Activated T-helper 2 cell treated with anti-CD3 and anti-CD28 coated beads, Interferon-gamma antibody, Interleukin-2, Interleukin-4, amounts not matched to agents 10 μg/mL and 5 μg/mL and 100 μg/mL, durations not matched to agents 14 hours and 24 hours and 36 hours (primary cell): ENCODE data around the gene C9orf40. TPM values are rescaled to one million over a fixed set of nuclear protein-coding genes. Genes with fewer than 3 reads are reported as not detected.
A peak's percentile ranks its signal among the peaks of the same experiment; 100 is the strongest.

ENCODE experiments used
- DNase-seq: peaks from one replicate; pipeline ENCODE4 v3.0.0; 2021; ENCODE audit warnings: low spot score
- H3K27ac Mint-ChIP-seq: one replicate; pipeline ENCODE4 v1.8.0; 2021; ENCODE audit warnings: mixed read lengths
- H3K27me3 Mint-ChIP-seq: one replicate; pipeline ENCODE4 v1.8.0; 2021; ENCODE audit warnings: low read depth, mixed read lengths
- H3K36me3 Mint-ChIP-seq: one replicate; pipeline ENCODE4 v1.8.0; 2021; ENCODE audit warnings: low read depth, mixed read lengths
- H3K4me1 Mint-ChIP-seq: one replicate; pipeline ENCODE4 v1.8.0; 2021; ENCODE audit warnings: low read depth, mixed read lengths
- H3K4me3 Mint-ChIP-seq: one replicate; pipeline ENCODE4 v1.8.0; 2021; ENCODE audit warnings: low read depth, mild to moderate bottlenecking, moderate library complexity, mixed read lengths
- H3K9me3 Mint-ChIP-seq: one replicate; pipeline ENCODE4 v1.8.0; 2021; ENCODE audit warnings: mixed read lengths
- intact Hi-C: fragments of 100-400 bp; cut with micrococcal nuclease; formaldehyde crosslinking; loops from one replicate; pipeline ENCODE4 v1.15.1; 2023
- total RNA-seq: library from RNA; stranded (reverse); gene quantifications from 2 replicates; pipeline ENCODE4 v1.2.3, GENCODE V29; 2022

C9orf40 gene
- total RNA-seq, 1 donor from 2014 or later: 19.6 TPM

DNA sequence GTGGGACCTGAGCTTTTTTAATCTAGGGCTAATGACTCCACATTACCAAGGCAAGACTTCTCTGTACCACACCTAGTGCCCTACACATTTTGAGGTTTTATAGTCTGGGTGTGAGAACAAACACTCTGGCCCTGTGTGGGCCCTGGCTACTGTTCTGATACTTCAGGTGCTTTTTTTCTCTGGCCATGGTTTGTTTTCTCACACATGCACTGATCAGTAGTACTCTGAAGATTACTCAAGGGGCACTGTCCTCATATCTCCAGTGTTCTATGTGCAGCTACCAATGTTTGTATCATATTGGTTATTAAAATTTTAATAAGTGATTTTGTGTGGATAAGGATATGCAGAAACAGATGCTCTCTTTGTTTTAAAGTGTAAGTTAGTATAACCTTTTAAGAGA, 5.9 kb upstream of the C9orf40 start:
- no peak for DNase-seq
- Mint-ChIP-seq H3K36me3 (peaks cover 31% of the 10 kb centered on the region), H3K9me3 (peaks cover 23% of the 10 kb centered on the region), H3K4me1 (peaks cover 11% of the 10 kb centered on the region), H3K27me3 (no peaks in the 10 kb centered on the region), H3K27ac (no peak overlapping the region), H3K4me3 (no peak overlapping the region)
- intact Hi-C loops: loop anchor here (10.0 kb wide), 1 partner anchor 1066 kb away; no protein-coding TSS in a partner anchor

DNA sequence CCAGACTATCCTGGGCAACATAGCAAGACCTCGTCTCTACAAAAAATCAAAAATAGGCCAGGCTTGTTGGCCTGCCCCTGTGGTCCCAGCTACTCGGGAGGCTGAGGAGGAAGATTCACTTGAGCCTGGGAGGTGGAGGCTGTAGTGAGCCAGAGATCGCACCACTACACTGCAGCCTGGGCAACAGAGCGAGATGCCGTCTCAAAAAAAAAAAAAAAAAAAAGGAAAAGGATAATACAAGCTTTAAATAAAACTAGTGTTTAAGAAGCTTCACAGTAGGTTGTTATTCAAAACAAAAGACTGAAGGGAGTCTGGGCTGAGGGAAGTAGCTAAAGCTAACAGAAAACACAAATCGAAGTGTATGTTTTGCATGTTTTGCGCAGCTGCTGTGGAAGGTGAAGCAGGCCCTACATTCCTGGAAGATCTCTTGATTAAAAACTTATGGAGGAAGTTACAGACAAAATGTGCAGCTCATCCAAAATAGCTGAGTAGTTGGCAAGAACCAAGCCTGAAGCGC, 581 bp upstream of the C9orf40 start:
- intact Hi-C loops: loop anchor here (2.0 to 10.0 kb wide), 5 partner anchors 50 to 1072 kb away; no protein-coding TSS in a partner anchor
- H3K4me3 Mint-ChIP-seq: peak overlapping the region; percentile 88
- no peaks in the 10 kb centered on the region for H3K9me3 Mint-ChIP-seq
- peak overlapping the region; percentile 89 for H3K27ac Mint-ChIP-seq
- H3K36me3 Mint-ChIP-seq: peaks cover 22% of the 10 kb centered on the region
- no peak for DNase-seq
- no peaks in the 10 kb centered on the region for H3K27me3 Mint-ChIP-seq
- peaks cover 20% of the 10 kb centered on the region for H3K4me1 Mint-ChIP-seq

DNA sequence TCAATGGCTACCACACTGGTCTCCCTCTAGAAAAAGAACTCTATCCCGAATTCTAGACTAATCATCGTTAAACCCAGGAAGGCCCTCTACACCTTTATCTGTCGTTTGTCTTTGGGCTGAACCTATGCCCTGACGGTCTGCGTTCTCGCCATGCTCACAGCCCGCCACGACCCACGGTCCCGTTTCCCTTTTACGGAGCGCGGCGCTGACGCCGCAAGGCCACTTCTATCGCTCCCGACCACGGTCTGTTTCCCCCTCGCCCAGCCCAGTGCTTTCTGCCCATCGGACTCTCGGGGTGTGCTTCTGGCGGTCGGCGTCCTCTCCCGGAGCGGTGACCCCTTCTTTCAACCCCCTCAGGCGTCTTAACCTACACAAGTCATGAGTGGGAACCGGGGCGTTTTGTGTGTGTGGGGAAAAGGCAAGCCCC, 974 bp downstream of the C9orf40 start:
- H3K4me1 Mint-ChIP-seq: peaks cover 25% of the 10 kb centered on the region
- peak overlapping the region; percentile 93 for H3K4me3 Mint-ChIP-seq
- peaks cover 30% of the 10 kb centered on the region for H3K36me3 Mint-ChIP-seq
- peak; percentile 40 for DNase-seq
- peak overlapping the region; percentile 87 for H3K27ac Mint-ChIP-seq
- H3K9me3 Mint-ChIP-seq: no peaks in the 10 kb centered on the region
- H3K27me3 Mint-ChIP-seq: no peaks in the 10 kb centered on the region
- intact Hi-C loops: loop anchor here (1.0 to 10.0 kb wide), 7 partner anchors 51 to 1073 kb away; partner anchors contain the start of genes CARNMT1, NMRK1 and OSTF1

DNA sequence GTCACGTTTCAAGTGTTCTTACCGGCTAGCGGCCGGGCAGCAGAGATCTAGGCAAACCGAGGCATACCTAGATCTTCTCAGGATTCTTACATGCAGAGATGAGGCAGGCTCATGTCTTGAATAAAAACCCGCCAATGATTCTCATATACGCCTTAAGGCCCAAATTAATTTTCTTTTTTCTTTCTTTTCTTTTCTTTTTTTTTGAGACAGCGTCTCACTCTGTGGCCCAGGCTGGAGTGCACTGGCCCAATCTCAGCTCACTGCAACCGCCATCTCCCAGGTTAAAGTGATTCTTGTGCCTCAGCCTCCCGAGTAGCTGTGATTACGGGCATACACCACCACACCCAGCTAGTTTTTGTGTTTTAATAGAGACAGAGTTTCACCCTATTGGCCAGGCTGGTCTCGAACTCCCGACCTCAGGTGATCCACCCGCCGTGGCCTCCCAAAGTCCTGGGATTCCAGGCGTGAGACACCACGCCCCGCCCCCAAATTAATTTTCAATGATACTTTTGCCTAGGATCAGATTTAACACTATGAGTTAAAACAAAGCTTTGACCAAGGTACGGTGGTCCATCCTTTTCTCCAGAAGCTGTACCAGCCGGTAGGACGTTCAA, 1.5 kb downstream of the C9orf40 start:
- peaks cover 33% of the 10 kb centered on the region for H3K36me3 Mint-ChIP-seq
- no peak for DNase-seq
- intact Hi-C loops: loop anchor here (5.0 to 10.0 kb wide), 2 partner anchors 196 to 1074 kb away; no protein-coding TSS in a partner anchor
- no peaks in the 10 kb centered on the region for H3K9me3 Mint-ChIP-seq
- peak overlapping the region; percentile 93 for H3K4me3 Mint-ChIP-seq
- H3K4me1 Mint-ChIP-seq: peaks cover 28% of the 10 kb centered on the region
- peak overlapping the region; percentile 87 for H3K27ac Mint-ChIP-seq
- no peaks in the 10 kb centered on the region for H3K27me3 Mint-ChIP-seq

DNA sequence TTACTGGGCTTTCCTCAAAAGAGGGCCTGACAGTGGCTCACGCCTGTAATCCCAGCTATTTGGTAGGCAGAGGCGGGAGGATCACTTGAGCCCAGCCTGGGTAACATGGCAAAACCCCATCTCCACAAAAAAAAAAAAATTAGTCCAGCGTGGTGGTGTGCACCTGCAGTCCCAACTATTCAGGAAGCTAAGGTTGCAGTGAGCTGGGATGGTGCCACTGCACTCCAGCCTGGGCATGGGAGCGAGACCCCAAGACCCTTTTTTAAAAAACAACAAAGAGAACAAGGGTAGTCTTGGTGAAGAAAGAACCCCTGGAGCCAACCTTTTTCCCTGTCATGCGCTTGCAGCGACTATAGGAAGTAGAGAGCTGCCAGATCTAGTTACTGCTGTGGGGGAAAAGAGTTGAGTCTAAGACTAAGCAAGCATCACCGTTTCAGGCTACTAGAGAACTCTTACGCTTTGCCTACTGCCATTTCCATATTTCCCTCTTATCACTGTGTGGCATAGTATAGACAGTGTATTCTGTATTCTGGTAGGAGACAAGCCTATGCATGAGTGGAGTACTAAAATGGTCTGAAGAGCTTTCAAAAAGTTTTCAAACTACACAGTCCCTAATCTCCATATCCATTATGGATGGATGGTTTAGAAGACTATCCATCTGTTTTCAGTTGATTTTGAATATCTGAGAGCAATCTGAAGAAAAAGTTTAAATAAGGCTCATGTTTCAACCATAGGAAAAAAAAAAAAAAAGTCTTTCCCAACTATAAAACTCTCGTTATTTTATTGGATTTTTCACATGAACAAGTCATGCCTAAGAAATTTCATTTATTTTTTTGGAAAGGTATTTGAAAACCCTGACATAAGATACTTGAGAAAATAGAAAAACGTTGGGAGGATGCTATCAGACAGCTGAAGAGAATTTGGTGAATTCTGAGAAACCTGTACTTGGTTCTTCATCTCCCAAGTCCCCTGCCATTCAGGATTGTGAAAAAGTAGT, 2.6 kb downstream of the C9orf40 start:
- H3K27me3 Mint-ChIP-seq: no peaks in the 10 kb centered on the region
- no peak overlapping the region for H3K27ac Mint-ChIP-seq
- intact Hi-C loops: loop anchor here (5.0 to 10.0 kb wide), 2 partner anchors 197 to 1075 kb away; no protein-coding TSS in a partner anchor
- no peaks in the 10 kb centered on the region for H3K9me3 Mint-ChIP-seq
- H3K4me1 Mint-ChIP-seq: peaks cover 26% of the 10 kb centered on the region
- H3K4me3 Mint-ChIP-seq: peak overlapping the region; percentile 7
- H3K36me3 Mint-ChIP-seq: peaks cover 41% of the 10 kb centered on the region
- DNase-seq: no peak

DNA sequence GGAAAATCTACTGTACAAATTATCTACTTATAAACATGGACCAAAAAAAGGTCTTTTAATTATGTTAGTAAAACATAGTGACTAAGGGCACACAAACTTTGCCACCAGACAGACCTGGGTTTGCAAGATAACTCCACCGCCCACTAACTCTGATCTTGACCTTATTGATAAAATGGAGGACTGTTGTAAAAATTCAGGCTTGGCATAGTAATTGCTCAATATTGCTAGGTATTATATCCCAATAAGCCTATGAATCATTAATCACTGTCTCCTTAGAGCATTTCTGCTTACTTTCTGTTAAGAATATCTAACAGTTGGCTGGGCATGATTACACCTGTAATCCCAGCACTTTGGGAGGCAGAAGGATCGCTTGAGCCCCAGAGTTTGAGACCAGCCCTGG, 3.8 kb downstream of the C9orf40 start:
- no peaks in the 10 kb centered on the region for H3K27me3 Mint-ChIP-seq

DNA sequence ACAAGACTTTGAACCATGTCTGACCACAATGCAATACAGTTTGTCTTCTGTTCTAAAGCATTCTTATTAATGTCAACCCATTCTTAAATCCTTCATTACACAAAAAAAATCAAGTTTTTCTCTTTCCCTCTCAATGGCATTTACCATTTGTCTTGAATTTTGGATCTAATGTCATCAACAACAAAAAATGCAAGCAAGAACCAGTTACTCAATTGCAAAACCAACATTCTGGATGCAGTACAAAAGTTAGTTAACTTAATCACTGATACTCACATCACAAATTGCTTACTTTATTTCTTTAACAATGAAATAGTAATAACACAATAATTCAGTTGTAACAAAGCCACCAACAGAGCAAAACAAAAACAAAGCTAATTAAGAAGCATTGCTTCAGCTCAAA, 6.0 kb downstream of the C9orf40 start:
- H3K4me1 Mint-ChIP-seq: peaks cover 33% of the 10 kb centered on the region
- H3K4me3 Mint-ChIP-seq: no peak overlapping the region
- intact Hi-C loops: no loop called here
- peaks cover 32% of the 10 kb centered on the region for H3K36me3 Mint-ChIP-seq
- no peaks in the 10 kb centered on the region for H3K27me3 Mint-ChIP-seq
- peaks cover 9% of the 10 kb centered on the region for H3K9me3 Mint-ChIP-seq
- no peak for DNase-seq
- no peak overlapping the region for H3K27ac Mint-ChIP-seq

More for the DNA sequence above, 3.8 kb downstream of the C9orf40 start:
- DNase-seq: no peak
- intact Hi-C loops: no loop called here
- H3K4me3 Mint-ChIP-seq: no peak overlapping the region
- H3K9me3 Mint-ChIP-seq: no peaks in the 10 kb centered on the region
- peaks cover 27% of the 10 kb centered on the region for H3K4me1 Mint-ChIP-seq
- H3K36me3 Mint-ChIP-seq: peaks cover 41% of the 10 kb centered on the region
- H3K27ac Mint-ChIP-seq: no peak overlapping the region

DNA sequence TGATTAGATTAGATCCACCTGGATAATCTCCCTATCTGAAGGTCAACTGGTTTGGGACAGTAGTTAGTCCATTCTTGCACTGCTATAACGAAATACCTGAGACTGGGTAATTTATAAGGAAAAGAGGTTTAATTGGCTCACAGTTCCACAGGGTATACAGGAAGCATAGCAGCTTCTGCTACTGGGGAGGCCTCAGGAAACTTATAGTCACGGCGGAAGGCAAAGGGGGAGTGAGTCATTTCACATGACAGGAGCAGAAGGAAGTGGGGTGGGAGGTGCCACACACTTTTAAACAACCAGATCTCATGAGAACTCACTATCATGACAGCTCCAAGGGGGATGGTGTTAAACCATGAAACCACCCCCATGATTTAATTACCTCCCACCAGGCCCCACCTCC, 9.9 kb downstream of the C9orf40 start:
- Mint-ChIP-seq H3K4me3 (no peak overlapping the region), H3K4me1 (peaks cover 21% of the 10 kb centered on the region), H3K27ac (peak overlapping the region; percentile 50), H3K27me3 (peaks cover 10% of the 10 kb centered on the region), H3K9me3 (peaks cover 9% of the 10 kb centered on the region), H3K36me3 (peaks cover 18% of the 10 kb centered on the region)
- intact Hi-C loops: no loop called here
- no peak for DNase-seq

DNA sequence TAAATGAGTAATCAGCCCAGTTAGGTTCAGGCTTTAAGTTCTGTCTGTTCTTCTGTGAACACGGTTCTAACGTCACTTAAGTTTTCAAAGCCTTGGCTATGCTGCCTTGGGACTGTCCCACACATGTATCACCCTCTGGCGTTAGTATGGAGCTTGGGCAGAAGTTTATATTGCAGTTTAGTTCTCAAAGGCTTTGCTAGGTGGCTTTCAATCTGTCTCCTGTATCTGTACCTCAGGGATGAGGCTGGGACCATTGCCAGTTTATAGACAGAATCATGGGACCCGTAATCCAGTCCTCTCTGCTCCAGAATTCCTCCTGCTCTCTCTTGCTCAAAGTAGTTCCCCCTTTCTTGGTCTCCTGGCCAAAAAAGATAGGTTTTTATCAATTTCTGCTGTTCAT, 12.1 kb downstream of the C9orf40 start:
- intact Hi-C loops: no loop called here
- H3K27ac Mint-ChIP-seq: no peak overlapping the region
- peaks cover 4% of the 10 kb centered on the region for H3K36me3 Mint-ChIP-seq
- no peak overlapping the region for H3K4me3 Mint-ChIP-seq
- H3K27me3 Mint-ChIP-seq: peaks cover 18% of the 10 kb centered on the region
- no peak for DNase-seq
- peaks cover 9% of the 10 kb centered on the region for H3K9me3 Mint-ChIP-seq
- peaks cover 13% of the 10 kb centered on the region for H3K4me1 Mint-ChIP-seq

DNA sequence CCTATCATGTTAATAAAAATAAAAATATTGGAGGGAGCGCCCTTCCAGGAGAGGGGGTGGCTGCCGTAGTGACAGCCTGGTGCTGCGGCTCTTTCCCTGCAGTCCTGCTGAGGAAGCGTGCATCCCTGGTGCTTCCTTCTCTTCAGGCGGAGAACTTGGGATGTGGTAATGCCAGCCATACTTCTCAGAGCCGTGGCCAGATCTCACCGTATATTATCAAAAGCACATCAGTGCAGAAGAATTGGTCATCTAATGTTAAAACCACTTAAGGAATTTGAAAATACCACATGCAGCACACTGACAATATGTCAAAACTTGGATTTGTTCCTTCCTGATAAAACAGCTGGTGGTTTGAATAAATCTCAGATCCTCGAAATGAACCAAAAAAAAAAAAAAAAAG, 17.7 kb downstream of the C9orf40 start:
- H3K4me3 Mint-ChIP-seq: no peak overlapping the region
- H3K27ac Mint-ChIP-seq: no peak overlapping the region

DNA sequence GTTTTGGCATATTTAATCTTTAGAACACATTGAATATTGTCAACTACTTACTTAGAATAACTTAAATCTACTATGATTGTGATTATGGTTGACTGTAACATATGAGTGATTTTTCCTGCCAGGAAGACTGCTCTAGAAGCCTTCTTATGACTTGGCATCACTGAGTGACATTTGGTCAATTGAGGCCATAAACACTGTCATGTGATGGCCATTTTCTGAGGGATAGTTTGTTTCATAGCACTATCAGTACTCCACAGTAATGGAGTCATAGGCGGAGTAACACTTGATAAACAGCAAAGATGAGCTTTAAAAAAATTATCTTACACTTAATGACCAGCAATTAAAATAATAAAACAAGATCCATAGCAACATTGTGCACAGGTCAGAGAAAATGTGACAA, 31.0 kb downstream of the C9orf40 start:
- Mint-ChIP-seq H3K27ac (no peak overlapping the region), H3K4me1 (no peaks in the 10 kb centered on the region), H3K27me3 (peaks cover 2% of the 10 kb centered on the region), H3K9me3 (no peaks in the 10 kb centered on the region), H3K36me3 (no peaks in the 10 kb centered on the region), H3K4me3 (no peak overlapping the region)
- no peak for DNase-seq
- intact Hi-C loops: no loop called here

More for the DNA sequence above, 17.7 kb downstream of the C9orf40 start:
- no peak for DNase-seq
- peaks cover 22% of the 10 kb centered on the region for H3K27me3 Mint-ChIP-seq
- peaks cover 11% of the 10 kb centered on the region for H3K9me3 Mint-ChIP-seq
- intact Hi-C loops: no loop called here
- no peaks in the 10 kb centered on the region for H3K36me3 Mint-ChIP-seq
- no peaks in the 10 kb centered on the region for H3K4me1 Mint-ChIP-seq

DNA sequence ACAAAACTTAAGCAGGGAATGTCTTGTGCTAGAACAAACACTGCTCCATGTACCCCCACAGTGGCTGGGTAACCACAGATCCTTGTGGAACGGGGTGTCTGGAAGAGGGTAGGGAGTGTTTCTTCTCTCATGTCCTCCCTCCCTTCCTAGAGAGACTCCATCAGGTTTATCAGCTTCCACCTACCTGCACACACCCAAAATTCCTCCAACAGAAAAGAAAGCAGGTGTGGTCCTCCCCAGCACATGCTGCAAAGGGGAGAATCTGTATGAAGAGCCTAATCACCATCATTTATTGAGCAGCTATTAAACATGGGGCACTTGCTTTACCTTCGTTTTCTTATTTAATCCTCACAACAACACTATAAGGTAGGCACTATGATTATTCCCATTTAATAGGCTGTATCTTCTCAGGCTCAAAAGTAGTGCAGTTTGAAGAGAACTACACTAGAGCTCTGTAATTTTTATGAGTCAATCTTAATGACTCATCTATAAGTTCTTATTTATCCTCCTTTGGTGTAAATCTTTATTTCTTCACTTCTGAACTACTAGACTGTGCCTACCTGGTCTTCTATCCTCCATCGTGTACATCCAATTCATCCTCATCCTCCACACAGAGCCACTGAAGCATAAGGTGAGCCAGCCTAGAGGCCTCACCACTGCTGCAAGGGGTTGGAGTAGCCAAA, 31.6 kb downstream of the C9orf40 start:
- H3K27ac Mint-ChIP-seq: no peak overlapping the region
- no peaks in the 10 kb centered on the region for H3K4me1 Mint-ChIP-seq
- H3K4me3 Mint-ChIP-seq: no peak overlapping the region
- H3K36me3 Mint-ChIP-seq: no peaks in the 10 kb centered on the region
- peaks cover 2% of the 10 kb centered on the region for H3K27me3 Mint-ChIP-seq
- DNase-seq: no peak
- no peaks in the 10 kb centered on the region for H3K9me3 Mint-ChIP-seq
- intact Hi-C loops: no loop called here
